Measurements from ENCODE around the gene FKBP7.

The FKBP7 gene

GRCh38 chr2:178521304-178522150, 43.1 kb upstream of the FKBP7 start:
- no peak for DNase-seq (ENCODE audit: low spot score)
- in situ Hi-C loops (cut with MboI; ENCODE audit: low pct_unique_long_range_greater_than_20kb, low sequenced_read_pairs, unreplicated experiment), result no loop called here
- TF ChIP-seq CTCF (IDR thresholded peaks at IDR 0.05; ENCODE audit: extremely low read depth, insufficient read depth, missing control alignments), result no peak

GRCh38 chr2:178517496-178517895, 39.1 kb upstream of the FKBP7 start:
- in situ Hi-C loops (cut with MboI; ENCODE audit: low pct_unique_long_range_greater_than_20kb, low sequenced_read_pairs, unreplicated experiment), result no loop called here
- no peak for DNase-seq (ENCODE audit: low spot score)
- no peak for TF ChIP-seq CTCF (IDR thresholded peaks at IDR 0.05; ENCODE audit: extremely low read depth, insufficient read depth, missing control alignments)

GRCh38 chr2:178514664-178515063, 36.3 kb upstream of the FKBP7 start:
- in situ Hi-C loops (cut with MboI; ENCODE audit: low pct_unique_long_range_greater_than_20kb, low sequenced_read_pairs, unreplicated experiment), result no loop called here
- DNase-seq (ENCODE audit: low spot score), result no peak
- no peak for TF ChIP-seq CTCF (IDR thresholded peaks at IDR 0.05; ENCODE audit: extremely low read depth, insufficient read depth, missing control alignments)

GRCh38 chr2:178513876-178514275, 35.5 kb upstream of the FKBP7 start:
- no peak for DNase-seq (ENCODE audit: low spot score)
- TF ChIP-seq CTCF (IDR thresholded peaks at IDR 0.05; ENCODE audit: extremely low read depth, insufficient read depth, missing control alignments), result no peak
- in situ Hi-C loops (cut with MboI; ENCODE audit: low pct_unique_long_range_greater_than_20kb, low sequenced_read_pairs, unreplicated experiment), result no loop called here

GRCh38 chr2:178512484-178512883, 34.1 kb upstream of the FKBP7 start:
- TF ChIP-seq CTCF (IDR thresholded peaks at IDR 0.05; ENCODE audit: extremely low read depth, insufficient read depth, missing control alignments), result no peak
- in situ Hi-C loops (cut with MboI; ENCODE audit: low pct_unique_long_range_greater_than_20kb, low sequenced_read_pairs, unreplicated experiment), result no loop called here
- DNase-seq (ENCODE audit: low spot score), result no peak

- no peak for DNase-seq (ENCODE audit: low spot score)
- no peak for TF ChIP-seq CTCF (IDR thresholded peaks at IDR 0.05; ENCODE audit: extremely low read depth, insufficient read depth, missing control alignments)
- in situ Hi-C loops (cut with MboI; ENCODE audit: low pct_unique_long_range_greater_than_20kb, low sequenced_read_pairs, unreplicated experiment), result no loop called here
Measured at GRCh38 chr2:178510384-178510783, 32.0 kb upstream of the FKBP7 start.
